Natural killer cell treated with Interleukin-12 subunit alpha and Interleukin-12 subunit beta and Interleukin-15 and Interleukin-18, amount 100 ng/mL, for 72 hours (primary cell): ENCODE measurements around the gene ATG13. TPM values are rescaled to one million over a fixed set of nuclear protein-coding genes. Genes with fewer than 3 reads are reported as not detected.
A peak's percentile ranks its signal among the peaks of the same experiment; 100 is the strongest.
"Not testable (repeated sequence)": the region's sequence is repeated elsewhere in the genome, so short reads cannot be mapped to it uniquely, and the experiment has no call there.

Source experiments
- ATAC-seq, 2 donors: fragments of 150-1000 bp; cut with Tn5 transposase in 1 of 2; sonication (Bioruptor Pico), chemical (Tn5 transposase) in 1 of 2; 2 replicates each; pipeline ENCODE4 v1.10.0; 2021
- DNase-seq: peaks from one replicate; pipeline ENCODE4 v3.0.0; 2022; ENCODE audit warnings: low spot score
- H3K27ac Mint-ChIP-seq, 2 donors: 1 replicate in 1 of 2; 2 replicates in 1 of 2; pipeline ENCODE4 v1.8.0; 2022; ENCODE audit warnings: mixed read lengths in 2 of 2, mild to moderate bottlenecking in 1 of 2, moderate library complexity in 1 of 2
- H3K27me3 Mint-ChIP-seq, 2 donors: 1 replicate in 1 of 2; 2 replicates in 1 of 2; pipeline ENCODE4 v1.8.0; 2022; ENCODE audit warnings: mixed read lengths in 2 of 2
- H3K36me3 Mint-ChIP-seq: one replicate; pipeline ENCODE4 v1.8.0; 2022; ENCODE audit warnings: mixed read lengths
- H3K4me1 Mint-ChIP-seq, 2 donors: 1 replicate in 1 of 2; 2 replicates in 1 of 2; pipeline ENCODE4 v1.8.0; 2022; ENCODE audit warnings: low read depth in 2 of 2, mixed read lengths in 2 of 2, mild to moderate bottlenecking in 1 of 2
- H3K4me3 Mint-ChIP-seq: one replicate; pipeline ENCODE4 v1.8.0; 2022; ENCODE audit warnings: mixed read lengths
- H3K9me3 Mint-ChIP-seq: 2 replicates; pipeline ENCODE4 v1.8.0; 2022; ENCODE audit warnings: mixed read lengths
- total RNA-seq, 2 donors: library from RNA; stranded (reverse); gene quantifications; one replicate each; pipeline ENCODE4 v1.2.3, GENCODE V29; 2022

Gene ATG13
- total RNA-seq, 2 donors from 2014 or later: 93.9 to 96.6 TPM

- DNase-seq: no peak
- Mint-ChIP-seq H3K27ac (no peak overlapping the region), H3K27me3 (no peaks in the 10 kb centered on the region), H3K4me3 (no peak overlapping the region), H3K4me1 (peaks cover 4 to 8% of the 10 kb centered on the region in 2 donors), H3K9me3 (no peaks in the 10 kb centered on the region), H3K36me3 (peaks cover 5% of the 10 kb centered on the region)
- ATAC-seq: no peak
Measured at GRCh38 chr11:46711303-46711702, 94.0 kb downstream of the ATG13 start.

- H3K27ac Mint-ChIP-seq: no peak overlapping the region
- DNase-seq (no peak), ATAC-seq (no peak)
- no peak overlapping the region for H3K4me3 Mint-ChIP-seq
- no peaks in the 10 kb centered on the region for H3K27me3 Mint-ChIP-seq
- H3K4me1 Mint-ChIP-seq: no peaks in the 10 kb centered on the region
- no peaks in the 10 kb centered on the region for H3K9me3 Mint-ChIP-seq
- no peaks in the 10 kb centered on the region for H3K36me3 Mint-ChIP-seq
Measured at GRCh38 chr11:46712874-46713576, 95.7 kb downstream of the ATG13 start.

- H3K27me3 Mint-ChIP-seq, H3K36me3 Mint-ChIP-seq, ATAC-seq, H3K4me1 Mint-ChIP-seq, DNase-seq, H3K27ac Mint-ChIP-seq, H3K4me3 Mint-ChIP-seq, H3K9me3 Mint-ChIP-seq: not testable (repeated sequence)
Measured at GRCh38 chr11:46717825-46718154, 100.4 kb downstream of the ATG13 start.

GRCh38 chr11:46718155-46719019, 101.0 kb downstream of the ATG13 start:
- ATAC-seq (no peak), DNase-seq (no peak)
- no peak overlapping the region for H3K27ac Mint-ChIP-seq
- H3K27me3 Mint-ChIP-seq: no peaks in the 10 kb centered on the region
- no peaks in the 10 kb centered on the region for H3K9me3 Mint-ChIP-seq
- H3K4me3 Mint-ChIP-seq: no peak overlapping the region
- no peaks in the 10 kb centered on the region for H3K36me3 Mint-ChIP-seq
- H3K4me1 Mint-ChIP-seq: no peaks in the 10 kb centered on the region

GRCh38 chr11:46719048-46719542, 101.7 kb downstream of the ATG13 start, which contains the start of gene F2:
Gene F2 (plus strand): TSS chr11:46719213. CDS start chr11:46719236, 23 bp downstream.
- Mint-ChIP-seq H3K4me1 (no peaks in the 10 kb centered on the region), H3K9me3 (no peaks in the 10 kb centered on the region), H3K27ac (no peak within 1 kb of the TSS), H3K36me3 (no peaks in the 10 kb centered on the region), H3K4me3 (no peak within 1 kb of the TSS), H3K27me3 (no peaks in the 10 kb centered on the region)
- ATAC-seq (peak; percentile 15), DNase-seq (no peak)

GRCh38 chr11:46719543-46720218, 102.3 kb downstream of the ATG13 start:
- DNase-seq (no peak), ATAC-seq (peak; percentile 27 to 43)
- no peak overlapping the region for H3K4me3 Mint-ChIP-seq
- no peaks in the 10 kb centered on the region for H3K9me3 Mint-ChIP-seq
- no peaks in the 10 kb centered on the region for H3K36me3 Mint-ChIP-seq
- no peaks in the 10 kb centered on the region for H3K27me3 Mint-ChIP-seq
- no peak overlapping the region for H3K27ac Mint-ChIP-seq
- H3K4me1 Mint-ChIP-seq: no peaks in the 10 kb centered on the region

- H3K4me1 Mint-ChIP-seq: no peaks in the 10 kb centered on the region
- H3K27ac Mint-ChIP-seq: no peak overlapping the region
- H3K9me3 Mint-ChIP-seq: no peaks in the 10 kb centered on the region
Measured at GRCh38 chr11:46721286-46721685, 103.9 kb downstream of the ATG13 start.

GRCh38 chr11:46722566-46723358, 105.4 kb downstream of the ATG13 start:
- Mint-ChIP-seq H3K4me1 (no peaks in the 10 kb centered on the region), H3K27me3 (no peaks in the 10 kb centered on the region), H3K36me3 (no peaks in the 10 kb centered on the region), H3K27ac (no peak overlapping the region), H3K4me3 (no peak overlapping the region), H3K9me3 (no peaks in the 10 kb centered on the region)
- DNase-seq (no peak), ATAC-seq (no peak)

More at GRCh38 chr11:46721286-46721685, 103.9 kb downstream of the ATG13 start:
- ATAC-seq (no peak), DNase-seq (no peak)
- no peaks in the 10 kb centered on the region for H3K36me3 Mint-ChIP-seq
- H3K4me3 Mint-ChIP-seq: no peak overlapping the region
- no peaks in the 10 kb centered on the region for H3K27me3 Mint-ChIP-seq

GRCh38 chr11:46723359-46723680, 106.0 kb downstream of the ATG13 start:
- ATAC-seq (no peak), DNase-seq (no peak)
- Mint-ChIP-seq H3K27me3 (no peaks in the 10 kb centered on the region), H3K4me3 (no peak overlapping the region), H3K9me3 (no peaks in the 10 kb centered on the region), H3K27ac (no peak overlapping the region), H3K4me1 (no peaks in the 10 kb centered on the region), H3K36me3 (no peaks in the 10 kb centered on the region)

- DNase-seq (no peak), ATAC-seq (no peak)
- Mint-ChIP-seq H3K27ac (no peak overlapping the region), H3K36me3 (no peaks in the 10 kb centered on the region), H3K4me3 (no peak overlapping the region), H3K27me3 (no peaks in the 10 kb centered on the region), H3K9me3 (no peaks in the 10 kb centered on the region), H3K4me1 (no peaks in the 10 kb centered on the region)
Measured at GRCh38 chr11:46724088-46724487, 106.7 kb downstream of the ATG13 start.

Other genes starting within 250 kb of the ATG13 start
- 1 to 10 TPM; 1.4 to 4.0 TPM for gene MDK, start 235.9 kb upstream of the ATG13 start, total RNA-seq
- under 1 TPM; 0.75 to 0.81 TPM for gene CHRM4, start 225.8 kb upstream of the ATG13 start, total RNA-seq
- gene AMBRA1, start 23.5 kb upstream of the ATG13 start, total RNA-seq: 10 to 100 TPM; 50.7 to 72.4 TPM
- gene HARBI1, start 326 bp upstream of the ATG13 start, total RNA-seq: 1 to 10 TPM; 6.2 to 6.4 TPM
- gene ARHGAP1, start 83.1 kb downstream of the ATG13 start, total RNA-seq: 10 to 100 TPM; 66.6 to 68.9 TPM
- gene ZNF408, start 83.5 kb downstream of the ATG13 start, total RNA-seq: 10 to 100 TPM; 14.4 to 15.0 TPM
- under 1 TPM in 1 of 2 donors, not detected in 1; 0.17 TPM for gene F2, start 101.7 kb downstream of the ATG13 start, total RNA-seq
- 100 to 1,000 TPM in 1 of 2 donors, 10 to 100 TPM in 1; 98.1 to 164 TPM for gene CKAP5, start 228.7 kb downstream of the ATG13 start, total RNA-seq